GM20000 (cell line): Measurements from ENCODE around the gene YPEL2.

Experiments
- DNase-seq: peaks from one replicate; pipeline ENCODE4 v3.0.0; 2012; ENCODE audit warnings: low spot score
- CTCF ChIP-seq: IDR thresholded peaks from 2 replicates; pipeline ENCODE4 v1.5.1; 2012; ENCODE audit warnings: mild to moderate bottlenecking, control low read depth; ENCODE audit errors: extremely low read depth, missing control alignments

YPEL2 gene

GRCh38 chr17:59423903-59424302 is 92.4 kb downstream of the YPEL2 start:
- no peak for TF ChIP-seq CTCF
- no peak for DNase-seq

- no peak for TF ChIP-seq CTCF
- no peak for DNase-seq
These were observed 92.9 kb downstream of the YPEL2 start for GRCh38 chr17:59424331-59424730.

GRCh38 chr17:59425085-59425931 is 93.9 kb downstream of the YPEL2 start:
- no peak for DNase-seq
- TF ChIP-seq CTCF: no peak

- TF ChIP-seq CTCF: no peak
- no peak for DNase-seq
These were observed 94.6 kb downstream of the YPEL2 start for GRCh38 chr17:59426031-59426430.

- no peak for DNase-seq
- no peak for TF ChIP-seq CTCF
These were observed 96.0 kb downstream of the YPEL2 start for GRCh38 chr17:59427425-59427921.

- no peak for DNase-seq
These were observed 96.5 kb downstream of the YPEL2 start for GRCh38 chr17:59427996-59428395.

More at GRCh38 chr17:59427996-59428395, 96.5 kb downstream of the YPEL2 start:
- no peak for TF ChIP-seq CTCF
